OCI-LY7 (cell line): ENCODE measurements around the gene HMGB1.

Experiments used
- EZH2phosphoT487 ChIP-seq: fragments of 200-600 bp; sonication (generic); IDR thresholded peaks from 2 replicates; pipeline ENCODE4 v1.6.1; 2018; ENCODE audit warnings: low read depth, borderline replicate concordance, mild to moderate bottlenecking, mixed run types, antibody characterized with exemption, low read length, moderate library complexity, mixed read lengths
- TF ChIP-seq, protein P1 (sequence below): fragments of 200-600 bp; sonication (generic); conservative IDR thresholded peaks from 2 replicates; pipeline ENCODE4 v1.5.1; 2014; ENCODE audit warnings: mild to moderate bottlenecking, antibody characterized with exemption, low read length, moderate library complexity, mixed read lengths

DNA sequence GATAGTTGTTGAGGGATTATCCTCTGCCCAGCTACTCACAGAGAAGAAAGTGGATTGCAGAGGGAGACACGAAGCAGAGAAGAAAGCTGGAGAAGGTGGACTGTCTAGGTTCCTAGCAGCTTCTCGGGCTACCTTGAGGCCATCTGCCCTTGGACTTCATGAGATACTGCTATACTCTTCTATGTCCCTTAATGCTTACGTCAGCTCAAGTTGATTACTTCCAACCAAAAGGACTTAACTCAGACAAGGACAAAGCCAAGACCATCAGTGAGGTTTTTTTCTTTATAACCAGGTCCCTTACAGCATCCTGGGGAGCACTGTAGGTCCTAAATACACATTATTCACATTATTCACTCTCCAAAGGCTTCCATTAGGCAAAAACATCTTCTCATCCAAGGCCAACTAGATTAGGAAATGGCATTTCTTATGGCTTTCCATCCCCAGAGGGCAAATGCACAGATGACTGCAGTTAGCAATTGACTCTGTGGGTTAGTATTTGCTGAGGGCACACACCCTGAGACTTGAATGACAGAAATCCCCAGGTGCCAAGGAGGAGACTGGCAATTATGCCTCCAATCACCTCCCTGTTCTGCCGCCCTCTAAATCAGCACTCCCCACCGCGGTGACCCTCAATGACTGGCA lies 47.5 kb downstream of the HMGB1 start:
- TF ChIP-seq, protein P1, sequence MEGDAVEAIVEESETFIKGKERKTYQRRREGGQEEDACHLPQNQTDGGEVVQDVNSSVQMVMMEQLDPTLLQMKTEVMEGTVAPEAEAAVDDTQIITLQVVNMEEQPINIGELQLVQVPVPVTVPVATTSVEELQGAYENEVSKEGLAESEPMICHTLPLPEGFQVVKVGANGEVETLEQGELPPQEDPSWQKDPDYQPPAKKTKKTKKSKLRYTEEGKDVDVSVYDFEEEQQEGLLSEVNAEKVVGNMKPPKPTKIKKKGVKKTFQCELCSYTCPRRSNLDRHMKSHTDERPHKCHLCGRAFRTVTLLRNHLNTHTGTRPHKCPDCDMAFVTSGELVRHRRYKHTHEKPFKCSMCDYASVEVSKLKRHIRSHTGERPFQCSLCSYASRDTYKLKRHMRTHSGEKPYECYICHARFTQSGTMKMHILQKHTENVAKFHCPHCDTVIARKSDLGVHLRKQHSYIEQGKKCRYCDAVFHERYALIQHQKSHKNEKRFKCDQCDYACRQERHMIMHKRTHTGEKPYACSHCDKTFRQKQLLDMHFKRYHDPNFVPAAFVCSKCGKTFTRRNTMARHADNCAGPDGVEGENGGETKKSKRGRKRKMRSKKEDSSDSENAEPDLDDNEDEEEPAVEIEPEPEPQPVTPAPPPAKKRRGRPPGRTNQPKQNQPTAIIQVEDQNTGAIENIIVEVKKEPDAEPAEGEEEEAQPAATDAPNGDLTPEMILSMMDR, result no peak
- TF ChIP-seq EZH2phosphoT487, result no peak
